Measurements from ENCODE around the gene MRPS15. TPM values are rescaled to one million over a fixed set of nuclear protein-coding genes. Genes with fewer than 3 reads are reported as not detected.
"Not testable (repeated sequence)": the region's sequence is repeated elsewhere in the genome, so short reads cannot be mapped to it uniquely, and the experiment has no call there.

The MRPS15 gene
- total RNA-seq, 1 donor from 2014 or later: 30.4 TPM

DNA sequence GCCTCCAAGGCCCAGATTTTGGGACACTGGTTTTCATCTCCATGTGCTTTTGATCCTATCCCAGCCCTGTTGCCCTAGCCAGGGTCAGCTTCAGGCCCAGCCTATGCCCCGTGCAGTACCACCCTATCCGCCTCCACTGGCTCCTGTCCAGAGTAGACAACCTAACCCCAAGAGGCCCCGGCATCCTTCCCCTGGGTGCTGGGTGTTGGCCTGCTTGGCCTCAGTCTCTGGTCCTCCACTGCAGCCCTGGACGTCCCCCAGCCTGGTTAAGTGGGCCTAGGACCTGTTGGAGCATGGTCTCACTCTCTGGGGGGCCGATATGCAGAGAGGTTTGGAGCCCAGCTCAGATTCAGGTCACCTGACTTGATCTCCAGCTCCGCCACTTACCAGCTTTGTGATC, 16.9 kb upstream of the MRPS15 start:
- no peak overlapping the region for H3K27ac ChIP-seq
- H3K4me3 ChIP-seq: no peak overlapping the region
- DNase-seq (ENCODE audit: low spot score in 2 of 2): no peak
- no peaks in the 10 kb centered on the region for H3K36me3 ChIP-seq
- no peaks in the 10 kb centered on the region for H3K9me3 ChIP-seq
- H3K4me1 ChIP-seq: no peaks in the 10 kb centered on the region
- no peaks in the 10 kb centered on the region for H3K27me3 ChIP-seq
- intact Hi-C loops (cut with DNase I): no loop called here
- TF ChIP-seq CTCF (IDR thresholded peaks at IDR 0.05): no peak

DNA sequence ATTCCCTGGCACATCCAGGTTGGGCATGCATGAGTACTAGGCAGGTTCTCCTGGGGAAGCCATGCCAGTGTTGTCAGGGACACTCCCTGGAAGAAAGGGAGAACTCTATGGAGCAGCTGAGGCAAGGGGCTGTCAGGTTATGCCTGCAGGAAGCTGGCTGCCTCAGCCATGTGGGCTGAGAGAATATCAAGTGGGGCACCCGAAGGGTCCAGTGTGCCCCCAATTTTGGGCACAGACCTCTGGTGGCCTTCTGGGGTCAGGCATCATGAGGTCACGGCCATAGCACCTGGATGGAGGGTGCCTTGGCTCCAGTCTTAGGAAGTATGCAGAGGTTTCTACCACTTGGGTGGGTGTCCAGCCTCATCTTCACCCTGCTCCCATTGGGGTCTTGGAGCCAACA, 16.0 kb upstream of the MRPS15 start:
- no peaks in the 10 kb centered on the region for H3K27me3 ChIP-seq
- H3K36me3 ChIP-seq: no peaks in the 10 kb centered on the region
- DNase-seq (ENCODE audit: low spot score in 2 of 2): no peak
- TF ChIP-seq CTCF (IDR thresholded peaks at IDR 0.05): no peak
- intact Hi-C loops (cut with DNase I): no loop called here
- no peaks in the 10 kb centered on the region for H3K9me3 ChIP-seq
- H3K27ac ChIP-seq: no peak overlapping the region
- no peaks in the 10 kb centered on the region for H3K4me1 ChIP-seq
- H3K4me3 ChIP-seq: no peak overlapping the region

- H3K9me3 ChIP-seq: no peaks in the 10 kb centered on the region
- intact Hi-C loops (cut with DNase I): no loop called here
- TF ChIP-seq CTCF (IDR thresholded peaks at IDR 0.05): no peak
- H3K36me3 ChIP-seq: no peaks in the 10 kb centered on the region
- H3K4me1 ChIP-seq: no peaks in the 10 kb centered on the region
- DNase-seq (ENCODE audit: low spot score in 2 of 2): no peak
- H3K27me3 ChIP-seq: no peaks in the 10 kb centered on the region
- H3K4me3 ChIP-seq: no peak overlapping the region
- H3K27ac ChIP-seq: no peak overlapping the region
These were observed 15.4 kb upstream of the MRPS15 start for GRCh38 chr1:36479505-36480051.

DNA sequence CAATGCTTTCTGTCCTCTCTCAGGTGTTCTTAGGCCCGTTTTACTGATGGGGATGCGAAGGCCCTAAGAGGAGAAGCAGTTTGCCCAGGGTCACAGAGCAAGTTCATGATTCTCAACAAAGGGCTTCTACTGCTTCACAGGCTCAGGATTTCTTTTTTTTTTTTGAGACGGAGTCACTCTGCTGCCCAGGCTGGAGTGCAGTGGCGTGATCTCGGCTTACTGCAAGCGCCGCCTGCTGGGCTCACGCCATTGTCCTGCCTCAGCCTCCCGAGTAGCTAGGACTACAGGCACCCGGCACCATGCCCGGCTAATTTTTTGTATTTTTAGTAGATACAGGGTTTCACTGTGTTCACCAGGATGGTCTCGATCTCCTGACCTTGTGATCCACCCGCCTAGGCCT, 13.4 kb upstream of the MRPS15 start:
- H3K36me3 ChIP-seq; H3K4me1 ChIP-seq; H3K9me3 ChIP-seq; H3K27me3 ChIP-seq; intact Hi-C loops (cut with DNase I); H3K27ac ChIP-seq; DNase-seq (ENCODE audit: low spot score in 2 of 2); H3K4me3 ChIP-seq: not testable (repeated sequence)

GRCh38 chr1:36476945-36477344, 12.8 kb upstream of the MRPS15 start:
- Histone ChIP-seq H3K27ac (no peak overlapping the region), H3K27me3 (no peaks in the 10 kb centered on the region), H3K4me1 (no peaks in the 10 kb centered on the region), H3K9me3 (no peaks in the 10 kb centered on the region), H3K36me3 (no peaks in the 10 kb centered on the region), H3K4me3 (no peak overlapping the region)
- DNase-seq (ENCODE audit: low spot score in 2 of 2): no peak
- intact Hi-C loops (cut with DNase I): no loop called here
- no peak for TF ChIP-seq CTCF (IDR thresholded peaks at IDR 0.05)

DNA sequence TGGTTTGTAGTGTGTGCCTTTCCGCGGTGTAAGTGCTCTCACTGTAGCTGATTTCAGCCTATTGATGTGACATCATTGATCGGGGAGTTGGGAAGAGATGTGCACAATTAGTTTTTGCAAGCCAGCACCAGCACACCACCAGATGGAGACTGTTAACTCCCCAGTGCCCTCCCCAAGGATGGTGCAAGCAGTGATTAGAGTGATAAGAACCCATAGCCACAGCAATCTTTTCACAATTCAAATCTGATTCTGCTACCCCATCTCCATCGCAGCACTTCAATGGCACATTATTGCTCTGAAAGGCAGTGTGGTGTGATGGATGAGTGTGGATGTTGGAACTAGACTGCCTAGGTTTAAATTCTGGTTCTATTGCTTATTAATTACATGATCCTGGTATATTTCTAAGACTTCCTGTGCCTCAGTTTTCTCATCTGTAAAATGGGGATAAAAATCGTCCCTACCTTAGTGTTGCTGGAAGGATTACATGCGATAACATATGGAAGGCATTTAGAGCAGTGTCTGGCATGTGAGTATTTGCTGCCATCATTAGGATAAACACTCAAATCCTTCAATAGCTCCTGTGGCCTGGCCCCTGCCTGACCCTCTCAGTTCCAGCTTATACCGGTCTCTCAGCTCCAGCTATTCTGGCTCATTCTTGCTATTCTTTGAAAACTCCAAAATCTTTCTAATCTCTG, 11.9 kb upstream of the MRPS15 start:
- no peaks in the 10 kb centered on the region for H3K36me3 ChIP-seq
- no peak for DNase-seq (ENCODE audit: low spot score in 2 of 2)
- no peaks in the 10 kb centered on the region for H3K9me3 ChIP-seq
- no peak overlapping the region for H3K27ac ChIP-seq
- TF ChIP-seq CTCF (IDR thresholded peaks at IDR 0.05): no peak
- H3K4me3 ChIP-seq: no peak overlapping the region
- no peaks in the 10 kb centered on the region for H3K4me1 ChIP-seq
- no peaks in the 10 kb centered on the region for H3K27me3 ChIP-seq
- intact Hi-C loops (cut with DNase I): no loop called here

Measured in ascending aorta (tissue), 2 donors.